ENCODE results near the gene RASSF7.
A peak's percentile ranks its signal among the peaks of the same experiment; 100 is the strongest.

RASSF7 gene

GRCh38 chr11:551596-551995, 9.2 kb upstream of the RASSF7 start:
- DNase-seq = no peak

GRCh38 chr11:553083-553987, 7.4 kb upstream of the RASSF7 start:
- DNase-seq = no peak

GRCh38 chr11:553988-554340, 6.8 kb upstream of the RASSF7 start:
- DNase-seq = no peak

- DNase-seq = peak; percentile 83
Measured at GRCh38 chr11:554428-555226, 6.1 kb upstream of the RASSF7 start.

GRCh38 chr11:555227-555779, 5.5 kb upstream of the RASSF7 start:
- DNase-seq = no peak

GRCh38 chr11:555780-556661, 4.7 kb upstream of the RASSF7 start:
- no peak for DNase-seq

- no peak for DNase-seq
Measured at GRCh38 chr11:556662-557256, 4.0 kb upstream of the RASSF7 start.

GRCh38 chr11:557328-558132, 3.2 kb upstream of the RASSF7 start:
- DNase-seq = no peak

- no peak for DNase-seq
Measured at GRCh38 chr11:558503-558902, 2.3 kb upstream of the RASSF7 start.

- DNase-seq = no peak
Measured at GRCh38 chr11:559020-559620, 1.6 kb upstream of the RASSF7 start.

- DNase-seq = no peak
Measured at GRCh38 chr11:559712-560304, 962 bp upstream of the RASSF7 start.

- DNase-seq = peak; percentile 25
Measured at GRCh38 chr11:561148-562003, 606 bp downstream of the RASSF7 start.

- DNase-seq = no peak
Measured at GRCh38 chr11:562046-562645, 1.4 kb downstream of the RASSF7 start.

GRCh38 chr11:563066-563811, 2.5 kb downstream of the RASSF7 start:
- DNase-seq = no peak

GRCh38 chr11:563812-564578, 3.2 kb downstream of the RASSF7 start:
- DNase-seq = no peak

GRCh38 chr11:565921-566509, 5.2 kb downstream of the RASSF7 start:
- no peak for DNase-seq

GRCh38 chr11:567011-567628, 6.3 kb downstream of the RASSF7 start:
- no peak for DNase-seq
